ENCODE measurements around the gene SLC6A8.
"Not testable (repeated sequence)": the region's sequence is repeated elsewhere in the genome, so short reads cannot be mapped to it uniquely, and the experiment has no call there.

The SLC6A8 gene

GRCh38 chrX:153689654-153690465, 2.1 kb downstream of the SLC6A8 start:
- no peak overlapping the region for H3K4me3 ChIP-seq (ENCODE audit: low read length)
- no peak for TF ChIP-seq ZNF274 (IDR thresholded peaks at IDR 0.05; ENCODE audit: low read depth, low read length)

GRCh38 chrX:153690466-153690865, 2.7 kb downstream of the SLC6A8 start:
- TF ChIP-seq ZNF274 (IDR thresholded peaks at IDR 0.05; ENCODE audit: low read depth, low read length), result no peak
- no peak overlapping the region for H3K4me3 ChIP-seq (ENCODE audit: low read length)

DNA sequence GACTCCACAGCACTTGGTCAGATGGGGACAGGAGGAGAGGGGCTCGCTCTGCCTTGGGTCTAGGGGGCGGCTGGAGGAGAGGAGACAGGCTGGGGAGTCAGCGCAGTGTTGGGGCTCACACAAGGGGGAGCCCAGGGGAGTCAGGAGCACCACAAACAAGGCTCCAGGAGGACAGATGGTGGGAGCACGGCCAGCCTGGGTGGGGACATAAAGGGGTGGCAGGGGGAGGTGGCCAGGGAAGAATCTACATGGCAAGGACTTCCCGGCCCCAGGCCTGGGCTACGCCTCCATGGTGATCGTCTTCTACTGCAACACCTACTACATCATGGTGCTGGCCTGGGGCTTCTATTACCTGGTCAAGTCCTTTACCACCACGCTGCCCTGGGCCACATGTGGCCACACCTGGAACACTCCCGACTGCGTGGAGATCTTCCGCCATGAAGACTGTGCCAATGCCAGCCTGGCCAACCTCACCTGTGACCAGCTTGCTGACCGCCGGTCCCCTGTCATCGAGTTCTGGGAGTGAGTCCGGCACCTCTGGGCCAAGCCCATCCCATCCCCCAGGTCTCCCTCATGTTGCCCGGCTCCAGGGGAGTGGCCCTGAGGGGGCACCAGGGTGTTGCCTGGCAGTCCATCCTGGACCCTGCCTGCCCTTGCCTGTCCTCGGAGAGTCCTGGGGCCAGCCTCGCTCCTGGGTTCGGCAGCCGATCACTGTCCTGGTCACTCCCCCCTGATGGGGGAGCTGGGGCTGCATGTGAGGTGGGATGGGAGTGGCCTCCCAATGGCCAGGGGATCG, 3.5 kb downstream of the SLC6A8 start:
- not testable (repeated sequence) for H3K4me3 ChIP-seq (ENCODE audit: low read length)

GRCh38 chrX:153692003-153692402, 4.3 kb downstream of the SLC6A8 start:
- no peak overlapping the region for H3K4me3 ChIP-seq (ENCODE audit: low read length)
- TF ChIP-seq ZNF274 (IDR thresholded peaks at IDR 0.05; ENCODE audit: low read depth, low read length), result no peak

GRCh38 chrX:153692611-153693156, 5.0 kb downstream of the SLC6A8 start:
- no peak overlapping the region for H3K4me3 ChIP-seq (ENCODE audit: low read length)
- TF ChIP-seq ZNF274 (IDR thresholded peaks at IDR 0.05; ENCODE audit: low read depth, low read length), result no peak

GRCh38 chrX:153693216-153694086, 5.7 kb downstream of the SLC6A8 start:
- no peak for TF ChIP-seq ZNF274 (IDR thresholded peaks at IDR 0.05; ENCODE audit: low read depth, low read length)
- H3K4me3 ChIP-seq (ENCODE audit: low read length), result no peak overlapping the region

GRCh38 chrX:153694256-153694655, 6.5 kb downstream of the SLC6A8 start:
- not testable (repeated sequence) for H3K4me3 ChIP-seq (ENCODE audit: low read length)

- no peak overlapping the region for H3K4me3 ChIP-seq (ENCODE audit: low read length)
- no peak for TF ChIP-seq ZNF274 (IDR thresholded peaks at IDR 0.05; ENCODE audit: low read depth, low read length)
Observed at GRCh38 chrX:153694687-153695270, 7.1 kb downstream of the SLC6A8 start.

DNA sequence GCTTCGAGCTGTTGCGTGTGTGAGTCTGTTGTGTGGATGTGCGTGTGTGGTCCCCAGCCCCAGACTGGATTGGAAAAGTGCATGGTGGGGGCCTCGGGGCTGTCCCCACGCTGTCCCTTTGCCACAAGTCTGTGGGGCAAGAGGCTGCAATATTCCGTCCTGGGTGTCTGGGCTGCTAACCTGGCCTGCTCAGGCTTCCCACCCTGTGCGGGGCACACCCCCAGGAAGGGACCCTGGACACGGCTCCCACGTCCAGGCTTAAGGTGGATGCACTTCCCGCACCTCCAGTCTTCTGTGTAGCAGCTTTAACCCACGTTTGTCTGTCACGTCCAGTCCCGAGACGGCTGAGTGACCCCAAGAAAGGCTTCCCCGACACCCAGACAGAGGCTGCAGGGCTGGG, 8.4 kb downstream of the SLC6A8 start:
- TF ChIP-seq ZNF274 (IDR thresholded peaks at IDR 0.05; ENCODE audit: low read depth, low read length), result no peak
- H3K4me3 ChIP-seq (ENCODE audit: low read length), result no peak overlapping the region

DNA sequence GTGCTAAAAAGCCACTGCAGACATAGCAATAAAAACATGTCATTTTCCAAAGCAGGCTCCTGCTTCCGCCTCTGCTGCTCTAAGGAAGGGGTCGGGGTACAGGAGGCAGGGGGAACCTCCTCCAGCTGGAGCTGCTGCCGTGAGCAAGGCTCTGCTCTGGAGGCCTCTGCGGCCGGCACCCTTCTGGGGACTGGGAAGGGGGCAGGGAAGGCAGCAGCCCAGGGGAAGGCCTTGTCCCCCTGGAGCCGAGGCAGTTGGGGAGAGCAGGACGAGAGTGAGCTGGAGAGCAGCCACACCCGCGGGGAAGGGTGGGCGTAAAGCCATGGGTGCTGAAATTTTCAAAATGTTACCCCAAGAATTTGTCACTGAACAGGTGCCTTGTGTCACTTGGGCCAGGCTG, 8.8 kb downstream of the SLC6A8 start:
- H3K4me3 ChIP-seq (ENCODE audit: low read length), result not testable (repeated sequence)

DNA sequence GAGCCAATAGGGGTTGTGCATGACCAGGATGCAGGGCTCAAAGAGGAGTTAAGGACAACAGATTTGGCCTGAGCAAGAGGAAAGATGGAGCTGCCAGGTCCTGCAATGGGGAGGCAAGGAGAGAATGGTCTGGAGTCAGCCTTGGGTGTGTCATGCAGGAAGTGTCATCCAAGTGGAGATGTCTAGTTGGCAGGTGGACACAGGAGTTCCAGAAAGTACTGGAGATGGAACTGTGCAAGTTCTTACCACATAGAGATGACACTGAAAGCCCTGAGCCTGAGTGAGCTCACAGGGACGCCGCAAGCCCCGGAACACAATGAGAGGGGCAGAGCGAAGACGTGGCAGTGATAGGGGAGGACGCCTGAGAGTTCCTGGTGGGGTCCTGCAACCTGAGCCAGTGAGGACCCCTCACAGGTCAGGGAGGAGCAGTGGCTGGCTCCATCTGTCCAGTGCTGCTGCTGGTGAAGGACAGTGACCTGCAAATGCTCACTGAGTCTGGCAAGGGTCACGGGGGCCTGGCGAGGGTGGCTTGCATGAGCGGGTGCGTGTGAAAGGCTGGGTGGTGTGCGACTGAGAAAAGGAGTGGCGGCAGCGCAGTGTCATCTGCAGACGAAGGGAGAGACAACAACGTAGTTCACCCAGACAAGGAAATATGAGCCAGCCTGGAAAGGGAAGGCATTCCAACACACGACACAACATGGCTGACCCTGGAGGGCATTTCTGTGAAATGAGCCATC, 9.4 kb downstream of the SLC6A8 start:
- H3K4me3 ChIP-seq (ENCODE audit: low read length), result not testable (repeated sequence)

- no peak for TF ChIP-seq ZNF274 (IDR thresholded peaks at IDR 0.05; ENCODE audit: low read depth, low read length)
- H3K4me3 ChIP-seq (ENCODE audit: low read length), result no peak overlapping the region
Observed at GRCh38 chrX:153697924-153698865, 10.5 kb downstream of the SLC6A8 start.

GRCh38 chrX:153699210-153699783, 11.6 kb downstream of the SLC6A8 start:
- not testable (repeated sequence) for H3K4me3 ChIP-seq (ENCODE audit: low read length)

DNA sequence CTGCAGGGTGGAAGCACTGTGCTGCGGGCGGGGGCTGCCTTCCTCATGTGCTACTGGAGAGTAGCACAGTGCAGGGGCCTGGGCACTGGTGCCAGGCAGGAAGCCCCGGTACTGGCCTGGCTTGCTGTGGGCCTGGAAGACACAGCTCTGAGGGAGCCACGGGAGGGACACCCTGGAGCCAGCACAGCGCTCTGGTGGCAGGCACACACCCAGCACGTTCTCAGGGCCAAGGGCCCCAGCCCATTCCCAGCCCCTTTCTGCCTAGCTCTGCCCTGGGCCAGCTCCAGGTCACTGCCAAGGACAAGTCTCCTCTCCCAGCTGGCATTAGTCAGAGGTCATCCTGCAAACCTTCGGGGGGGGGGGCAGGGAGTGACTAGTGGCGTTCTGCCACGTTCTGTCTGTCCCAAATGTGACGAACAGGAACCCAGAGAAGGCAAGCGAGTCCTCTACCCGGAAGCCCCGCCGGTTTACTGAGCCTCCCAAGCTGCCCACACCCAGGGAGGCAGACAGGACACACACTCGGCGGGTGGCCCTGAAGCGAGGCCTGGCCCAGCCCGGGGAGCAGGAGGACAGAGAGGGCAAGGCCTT, 12.2 kb downstream of the SLC6A8 start:
- not testable (repeated sequence) for H3K4me3 ChIP-seq (ENCODE audit: low read length)
